HEK293 (cell line): Measurements from ENCODE around the gene SENP7.

ENCODE experiments used
- SETDB1 ChIP-seq: IDR thresholded peaks from one replicate; pipeline ENCODE4 v1.6.1; 2017; ENCODE audit warnings: mild to moderate bottlenecking, low read length, moderate library complexity, mixed read lengths; ENCODE audit not compliant: insufficient read length
- ZFP41 ChIP-seq: fragments of 450-650 bp; formaldehyde crosslinking; IDR thresholded peaks from 2 replicates; pipeline ENCODE4 v1.5.1; 2016; ENCODE audit warnings: missing biosample characterization, missing genetic modification characterization, borderline replicate concordance
- ZNF10 ChIP-seq: fragments of 450-650 bp; formaldehyde crosslinking; IDR thresholded peaks from 2 replicates; pipeline ENCODE4 v1.5.1; 2017; ENCODE audit warnings: missing biosample characterization, missing genetic modification characterization
- ZNF121 ChIP-seq: fragments of 450-650 bp; formaldehyde crosslinking; IDR thresholded peaks from 2 replicates; pipeline ENCODE4 v1.5.1; 2016; ENCODE audit warnings: missing biosample characterization, missing genetic modification characterization
- ZNF175 ChIP-seq: fragments of 450-650 bp; formaldehyde crosslinking; IDR thresholded peaks from 2 replicates; pipeline ENCODE4 v1.5.1; 2016; ENCODE audit warnings: missing biosample characterization, missing genetic modification characterization
- ZNF274 ChIP-seq, 2 experiments: fragments of 200-500 bp in 1 of 2; fragments of 450-650 bp in 1 of 2; sonication (Bioruptor generic) in 1 of 2; formaldehyde crosslinking in 1 of 2; IDR thresholded peaks; 2 replicates each; pipeline versions ENCODE4 v1.5.1 to v1.6.1; 2014 to 2016; ENCODE audit warnings: borderline replicate concordance in 1 of 2, inconsistent platforms in 1 of 2, low read length in 1 of 2, missing biosample characterization in 1 of 2, missing genetic modification characterization in 1 of 2
- ZNF391 ChIP-seq: fragments of 450-650 bp; formaldehyde crosslinking; IDR thresholded peaks from 2 replicates; pipeline ENCODE4 v1.5.1; 2016; ENCODE audit warnings: low read depth, missing biosample characterization, missing genetic modification characterization, borderline replicate concordance
- ZNF394 ChIP-seq: fragments of 450-650 bp; formaldehyde crosslinking; IDR thresholded peaks from 2 replicates; pipeline ENCODE4 v1.5.1; 2016; ENCODE audit warnings: missing biosample characterization, missing genetic modification characterization, mild to moderate bottlenecking, moderate library complexity, borderline replicate concordance
- ZNF549 ChIP-seq: fragments of 450-650 bp; IDR thresholded peaks from 2 replicates; pipeline ENCODE4 v1.5.1; 2018; ENCODE audit warnings: missing biosample characterization, missing genetic modification characterization, mild to moderate bottlenecking, inconsistent platforms, moderate library complexity
- ZNF558 ChIP-seq: fragments of 450-650 bp; formaldehyde crosslinking; IDR thresholded peaks from 2 replicates; pipeline ENCODE4 v1.5.1; 2016; ENCODE audit warnings: missing biosample characterization, missing genetic modification characterization
- ZNF629 ChIP-seq: fragments of 450-650 bp; formaldehyde crosslinking; IDR thresholded peaks from 2 replicates; pipeline ENCODE4 v1.5.1; 2017; ENCODE audit warnings: missing biosample characterization, missing genetic modification characterization
- TF ChIP-seq, protein P1 (sequence below): fragments of 450-650 bp; formaldehyde crosslinking; IDR thresholded peaks from 2 replicates; pipeline ENCODE4 v1.5.1; 2016; ENCODE audit warnings: missing biosample characterization, missing genetic modification characterization

- TF ChIP-seq ZNF274 (IDR thresholded peaks at IDR 0.05; ENCODE audit: low read length) (no peak), ZNF274 (tag by site-specific recombination; IDR thresholded peaks at IDR 0.05; ENCODE audit: borderline replicate concordance) (no peak), ZNF394 (tag by site-specific recombination) (no peak), ZNF549 (tag by site-specific recombination) (no peak), SETDB1 (no peak), ZNF629 (tag by site-specific recombination) (no peak), ZFP41 (tag by site-specific recombination) (no peak), ZNF391 (tag by site-specific recombination) (no peak), ZNF558 (tag by site-specific recombination) (no peak), ZNF175 (tag by site-specific recombination) (no peak), ZNF121 (tag by site-specific recombination) (no peak), ZNF10 (tag by site-specific recombination) (no peak)
- TF ChIP-seq, protein P1, sequence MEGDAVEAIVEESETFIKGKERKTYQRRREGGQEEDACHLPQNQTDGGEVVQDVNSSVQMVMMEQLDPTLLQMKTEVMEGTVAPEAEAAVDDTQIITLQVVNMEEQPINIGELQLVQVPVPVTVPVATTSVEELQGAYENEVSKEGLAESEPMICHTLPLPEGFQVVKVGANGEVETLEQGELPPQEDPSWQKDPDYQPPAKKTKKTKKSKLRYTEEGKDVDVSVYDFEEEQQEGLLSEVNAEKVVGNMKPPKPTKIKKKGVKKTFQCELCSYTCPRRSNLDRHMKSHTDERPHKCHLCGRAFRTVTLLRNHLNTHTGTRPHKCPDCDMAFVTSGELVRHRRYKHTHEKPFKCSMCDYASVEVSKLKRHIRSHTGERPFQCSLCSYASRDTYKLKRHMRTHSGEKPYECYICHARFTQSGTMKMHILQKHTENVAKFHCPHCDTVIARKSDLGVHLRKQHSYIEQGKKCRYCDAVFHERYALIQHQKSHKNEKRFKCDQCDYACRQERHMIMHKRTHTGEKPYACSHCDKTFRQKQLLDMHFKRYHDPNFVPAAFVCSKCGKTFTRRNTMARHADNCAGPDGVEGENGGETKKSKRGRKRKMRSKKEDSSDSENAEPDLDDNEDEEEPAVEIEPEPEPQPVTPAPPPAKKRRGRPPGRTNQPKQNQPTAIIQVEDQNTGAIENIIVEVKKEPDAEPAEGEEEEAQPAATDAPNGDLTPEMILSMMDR (tag by site-specific recombination), result no peak
Measured at GRCh38 chr3:101377209-101377608, 135.8 kb downstream of the SENP7 start.
